Measurements from ENCODE around the gene GRAMD1A.

GRAMD1A gene

DNA sequence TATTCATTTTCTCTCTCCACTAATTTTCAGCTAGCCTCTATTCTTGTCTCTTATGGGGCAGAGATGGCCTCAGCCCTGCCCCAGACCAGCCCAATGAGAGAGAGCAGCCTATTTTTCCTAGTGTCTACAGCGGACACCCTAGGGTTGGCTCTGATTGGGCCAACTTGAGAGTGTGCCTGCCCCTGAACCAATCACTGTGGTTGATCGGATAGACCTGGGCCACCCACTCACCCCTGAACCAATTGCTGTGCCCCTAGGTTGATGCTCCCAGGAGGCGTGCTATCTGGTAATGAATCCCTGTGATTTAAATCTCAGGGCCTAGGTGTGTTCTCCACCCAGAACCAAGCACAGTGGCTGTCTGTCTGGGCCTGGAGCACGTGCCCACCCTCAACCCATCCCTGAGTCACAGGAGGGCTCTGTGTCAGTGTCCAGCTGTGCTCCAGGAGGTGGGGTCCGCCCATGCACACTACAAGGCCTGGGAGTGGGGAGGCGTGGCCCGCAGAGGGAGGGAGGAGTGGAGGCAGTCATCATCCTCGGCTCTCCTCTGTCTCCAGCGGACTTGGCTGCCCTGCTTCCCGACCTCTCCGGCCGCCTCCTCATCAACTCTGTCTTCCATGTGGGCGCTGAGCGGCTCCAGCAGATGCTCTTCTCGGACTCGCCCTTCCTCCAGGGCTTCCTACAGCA lies 15.3 kb downstream of the GRAMD1A start:
- Histone ChIP-seq H3K9me3 (replicated peaks in 1 of 11) (no peaks in the 10 kb centered on the region), H3K27ac (peak overlapping the region; percentile 1 to 83 (median 78); a peak in 18 of 22 replicates), H3K4me1 (peaks cover 70 to 92% (median 83%) of the 10 kb centered on the region in 10 experiments), H3K36me3 (peaks cover 87 to 99% (median 93%) of the 10 kb centered on the region in 11 experiments), H3K4me2 (peak overlapping the region in 9 of 11 experiments; percentile 66 to 99 (median 92); a peak in 17 of 22 replicates), H3K9ac (peak overlapping the region in 7 of 11 experiments; percentile 2 to 72 (median 18); a peak in 7 of 22 replicates), H4K20me1 (peaks cover 0 to 91% (median 20%) of the 10 kb centered on the region in 11 experiments; a peak in 17 of 22 replicates), H3K4me3 (peak overlapping the region in 1 of 10 experiments; percentile 31; a peak in 2 of 20 replicates), H3K27me3 (no peaks in the 10 kb centered on the region)
- TF ChIP-seq Cebpa-rat (IDR thresholded peaks at IDR 0.05): no peak

DNA sequence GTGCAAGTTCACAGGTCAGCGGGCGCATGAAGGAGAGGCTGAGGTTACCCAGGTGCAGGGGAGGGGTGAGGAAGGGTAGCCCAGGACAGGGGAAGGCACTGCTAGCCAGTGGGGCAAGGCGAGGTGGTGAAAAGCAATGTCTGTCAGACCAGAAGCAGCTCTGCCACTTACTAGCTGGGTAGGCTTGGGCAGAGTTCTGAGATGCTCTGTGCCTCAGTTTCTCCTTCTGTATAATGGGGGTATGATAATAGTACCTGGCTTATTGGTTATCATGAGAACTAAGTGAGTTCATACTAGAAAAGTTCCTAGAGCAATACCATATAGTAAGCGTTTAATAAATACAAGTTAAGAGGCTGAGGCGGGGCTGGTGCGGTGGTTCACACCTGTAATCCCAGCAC lies 15.8 kb downstream of the GRAMD1A start:
- Histone ChIP-seq H3K4me2 (peak overlapping the region in 9 of 11 experiments; percentile 66 to 99 (median 92); a peak in 19 of 22 replicates), H3K9ac (peak overlapping the region in 6 of 11 experiments; percentile 2 to 72 (median 16); a peak in 5 of 22 replicates), H3K4me1 (peaks cover 64 to 86% (median 78%) of the 10 kb centered on the region in 10 experiments), H3K36me3 (peaks cover 87 to 99% (median 93%) of the 10 kb centered on the region in 11 experiments), H3K9me3 (replicated peaks in 1 of 11) (no peaks in the 10 kb centered on the region), H3K27me3 (no peaks in the 10 kb centered on the region), H4K20me1 (peaks cover 0 to 91% (median 16%) of the 10 kb centered on the region in 11 experiments; a peak in 15 of 22 replicates), H3K27ac (peak overlapping the region in 9 of 11 experiments; percentile 26 to 83 (median 78); a peak in 14 of 22 replicates), H3K4me3 (peak overlapping the region in 1 of 10 experiments; percentile 31; a peak in 2 of 20 replicates)
- TF ChIP-seq Cebpa-rat (IDR thresholded peaks at IDR 0.05): no peak

DNA sequence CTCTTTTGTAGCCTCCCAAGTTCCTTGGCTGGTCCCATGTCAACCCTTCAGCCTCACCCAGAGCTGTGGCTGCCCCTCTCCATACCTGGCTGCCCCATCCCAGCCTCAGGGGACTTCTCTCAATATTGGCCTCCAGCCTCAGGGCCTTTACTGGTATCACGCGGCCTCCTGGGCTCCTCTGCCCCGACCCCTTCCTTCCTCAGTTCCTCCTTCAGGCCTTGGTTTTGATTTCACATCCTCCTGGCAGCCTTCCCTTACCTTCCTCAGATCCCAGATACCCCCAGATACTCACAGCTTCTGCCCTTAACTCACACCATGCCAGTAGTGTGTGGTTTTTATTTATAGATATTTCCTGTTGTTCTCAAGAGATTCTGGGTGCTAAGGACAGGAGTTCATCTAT lies 17.4 kb downstream of the GRAMD1A start:
- peak overlapping the region; percentile 46 to 99 (median 90) for H3K4me2 ChIP-seq

DNA sequence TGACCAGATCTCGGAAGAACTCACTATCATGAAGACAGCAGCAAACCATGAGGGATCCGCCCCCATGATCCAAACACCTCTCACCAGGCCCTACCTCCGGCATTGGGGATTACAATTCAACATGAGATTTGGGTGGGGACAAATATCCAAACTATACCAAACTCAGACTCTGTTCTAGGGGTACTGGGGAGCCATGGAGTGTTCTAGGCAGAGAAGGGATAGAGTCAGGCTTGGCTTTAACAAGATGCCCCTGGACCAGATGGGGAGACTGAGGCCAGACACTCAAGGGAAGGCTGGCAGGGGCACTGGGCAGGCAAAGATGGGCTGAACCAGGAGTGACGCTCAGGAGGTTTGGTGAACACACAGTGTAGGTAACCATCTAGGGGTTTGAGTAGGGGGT lies 18.3 kb downstream of the GRAMD1A start:
- H3K4me3 ChIP-seq: no peak overlapping the region
- H3K27ac ChIP-seq: peak overlapping the region in 8 of 11 experiments; percentile 4 to 83 (median 66); a peak in 12 of 22 replicates
- TF ChIP-seq Cebpa-rat (IDR thresholded peaks at IDR 0.05): no peak
- H4K20me1 ChIP-seq: peaks cover 0 to 86% (median 16%) of the 10 kb centered on the region in 11 experiments; a peak in 15 of 22 replicates
- peaks cover 87 to 100% (median 96%) of the 10 kb centered on the region in 11 experiments for H3K36me3 ChIP-seq
- peak overlapping the region in 4 of 11 experiments; percentile 28 to 60 (median 56); a peak in 6 of 22 replicates for H3K9ac ChIP-seq
- peaks cover 40 to 75% (median 56%) of the 10 kb centered on the region in 10 experiments for H3K4me1 ChIP-seq
- H3K4me2 ChIP-seq: peak overlapping the region in 6 of 11 experiments; percentile 90 to 99 (median 93); a peak in 10 of 22 replicates
- no peaks in the 10 kb centered on the region for H3K27me3 ChIP-seq
- no peaks in the 10 kb centered on the region for H3K9me3 ChIP-seq (replicated peaks in 1 of 11)

More for the DNA sequence above, 17.4 kb downstream of the GRAMD1A start:
- H3K27ac ChIP-seq: peak overlapping the region; percentile 40 to 83 (median 63); a peak in 19 of 22 replicates
- no peaks in the 10 kb centered on the region for H3K27me3 ChIP-seq
- peak overlapping the region; percentile 10 to 69 (median 50); a peak in 18 of 22 replicates for H3K9ac ChIP-seq
- H3K4me3 ChIP-seq: peak overlapping the region in 4 of 10 experiments; percentile 14 to 49 (median 31); a peak in 5 of 20 replicates
- peaks cover 87 to 99% (median 93%) of the 10 kb centered on the region in 11 experiments for H3K36me3 ChIP-seq
- peaks cover 0 to 91% (median 13%) of the 10 kb centered on the region in 11 experiments; a peak in 11 of 22 replicates for H4K20me1 ChIP-seq
- TF ChIP-seq Cebpa-rat (IDR thresholded peaks at IDR 0.05): no peak
- peaks cover 49 to 77% (median 62%) of the 10 kb centered on the region in 10 experiments for H3K4me1 ChIP-seq
- H3K9me3 ChIP-seq (replicated peaks in 1 of 11): no peaks in the 10 kb centered on the region

DNA sequence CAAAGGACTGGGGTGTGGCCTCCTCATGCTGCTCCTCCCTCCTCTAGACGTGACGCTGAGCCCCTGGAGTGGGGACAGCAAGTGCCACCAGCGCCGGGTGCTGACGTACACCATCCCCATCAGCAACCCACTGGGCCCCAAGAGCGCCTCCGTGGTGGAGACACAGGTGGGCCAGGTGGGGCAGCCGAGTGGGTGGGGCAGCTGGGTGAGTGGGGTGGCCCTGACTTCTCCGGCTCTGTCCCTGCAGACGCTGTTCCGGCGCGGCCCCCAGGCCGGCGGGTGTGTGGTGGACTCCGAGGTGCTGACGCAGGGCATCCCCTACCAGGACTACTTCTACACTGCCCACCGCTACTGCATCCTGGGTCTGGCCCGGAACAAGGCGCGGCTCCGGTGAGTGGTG lies 19.0 kb downstream of the GRAMD1A start:
- Histone ChIP-seq H3K9ac (0 out of 22 replicates have a peak overlapping the region, but pooled peaks of 3 of the 11 experiments have one; percentile 52 to 60 (median 59)), H3K4me3 (no peak overlapping the region), H3K4me1 (peaks cover 33 to 73% (median 48%) of the 10 kb centered on the region in 10 experiments), H3K36me3 (peaks cover 88 to 100% (median 96%) of the 10 kb centered on the region in 11 experiments), H3K9me3 (replicated peaks in 1 of 11) (no peaks in the 10 kb centered on the region), H3K27ac (peak overlapping the region in 7 of 11 experiments; percentile 4 to 83 (median 63); a peak in 9 of 22 replicates), H3K27me3 (no peaks in the 10 kb centered on the region), H3K4me2 (peak overlapping the region in 2 of 11 experiments; percentile 92 to 99; a peak in 3 of 22 replicates), H4K20me1 (peaks cover 0 to 86% (median 20%) of the 10 kb centered on the region in 11 experiments; a peak in 16 of 22 replicates)
- TF ChIP-seq Cebpa-rat (IDR thresholded peaks at IDR 0.05): no peak

DNA sequence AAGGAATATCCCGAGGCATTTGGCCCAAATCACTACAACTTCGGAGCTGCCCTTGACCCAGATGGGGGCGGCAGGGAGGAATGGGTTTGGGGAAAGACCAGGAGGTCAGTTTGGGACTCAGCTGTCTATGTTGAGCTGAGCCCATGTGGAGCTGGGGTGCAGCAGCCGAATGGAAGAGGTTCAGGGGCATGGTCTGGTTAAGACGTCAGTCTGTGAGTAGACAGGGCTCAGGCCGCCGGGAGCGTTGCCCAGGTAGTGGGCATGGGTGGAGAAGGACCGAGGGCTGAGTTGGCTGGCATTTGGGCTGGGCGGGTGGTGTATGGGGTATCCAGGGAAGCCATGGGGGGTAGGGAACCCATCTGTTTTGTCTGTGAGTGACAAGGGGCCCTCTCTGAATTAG lies 20.9 kb downstream of the GRAMD1A start:
- no peak overlapping the region for H3K4me2 ChIP-seq
- H3K9ac ChIP-seq: peak overlapping the region in 1 of 11 experiments; percentile 16; a peak in 1 of 22 replicates
- peaks cover 17 to 54% (median 29%) of the 10 kb centered on the region in 10 experiments for H3K4me1 ChIP-seq
- no peak overlapping the region for H3K27ac ChIP-seq
- peaks cover 90 to 100% (median 97%) of the 10 kb centered on the region in 11 experiments for H3K36me3 ChIP-seq
- TF ChIP-seq Cebpa-rat (IDR thresholded peaks at IDR 0.05): no peak
- H3K9me3 ChIP-seq (replicated peaks in 1 of 11): no peaks in the 10 kb centered on the region
- H3K4me3 ChIP-seq: no peak overlapping the region
- H4K20me1 ChIP-seq: peaks cover 0 to 82% (median 21%) of the 10 kb centered on the region in 11 experiments; a peak in 15 of 22 replicates
- H3K27me3 ChIP-seq: no peaks in the 10 kb centered on the region

DNA sequence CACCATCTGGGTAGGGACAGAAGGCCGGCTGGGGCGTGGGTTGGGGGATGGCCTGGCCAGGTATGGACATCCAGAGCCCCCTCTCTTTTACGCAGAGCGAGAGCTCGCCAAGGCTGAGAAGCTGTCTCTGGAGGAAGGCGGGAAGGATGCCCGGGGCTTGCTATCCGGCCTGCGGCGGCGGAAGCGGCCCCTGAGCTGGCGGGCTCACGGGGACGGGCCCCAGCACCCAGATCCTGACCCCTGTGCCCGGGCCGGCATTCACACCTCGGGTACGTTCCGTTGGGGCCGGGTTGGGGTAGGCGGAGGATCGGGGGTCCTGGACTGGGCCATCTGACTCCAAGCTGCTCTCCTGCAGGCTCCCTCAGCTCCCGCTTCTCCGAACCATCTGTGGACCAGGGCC lies 21.5 kb downstream of the GRAMD1A start:
- TF ChIP-seq Cebpa-rat (IDR thresholded peaks at IDR 0.05): no peak
- H3K36me3 ChIP-seq: peaks cover 90 to 100% (median 97%) of the 10 kb centered on the region in 11 experiments
- H3K4me1 ChIP-seq: peaks cover 11 to 48% (median 24%) of the 10 kb centered on the region in 10 experiments
- H4K20me1 ChIP-seq: peaks cover 0 to 86% (median 23%) of the 10 kb centered on the region in 11 experiments; a peak in 16 of 22 replicates
- H3K9me3 ChIP-seq (replicated peaks in 1 of 11): no peaks in the 10 kb centered on the region
- H3K4me3 ChIP-seq: no peak overlapping the region
- no peaks in the 10 kb centered on the region for H3K27me3 ChIP-seq
- peak overlapping the region in 1 of 11 experiments; percentile 29; a peak in 1 of 22 replicates for H3K27ac ChIP-seq
- peak overlapping the region in 1 of 11 experiments; percentile 16; a peak in 1 of 22 replicates for H3K9ac ChIP-seq
- H3K4me2 ChIP-seq: no peak overlapping the region

DNA sequence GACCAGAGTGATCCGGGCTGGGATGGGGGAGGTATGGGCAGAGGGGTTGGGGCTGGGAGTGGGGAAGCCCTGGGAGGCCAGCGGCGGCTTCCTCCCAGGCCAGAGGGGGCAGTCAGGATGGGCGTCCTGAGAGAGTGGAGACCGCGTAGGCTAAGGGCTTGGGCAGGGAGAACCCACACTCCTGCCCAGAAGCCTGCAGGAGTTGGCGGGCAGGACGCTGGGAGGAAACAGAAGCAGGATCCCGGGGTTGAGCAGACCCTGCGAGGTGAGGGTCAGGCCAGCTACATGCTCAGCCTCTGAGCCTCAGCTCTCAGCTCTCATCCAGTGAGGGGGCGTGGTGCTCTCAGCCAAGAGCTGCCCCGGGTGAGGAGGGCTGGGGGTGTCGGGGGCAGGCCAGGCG lies 22.3 kb downstream of the GRAMD1A start:
- no peak overlapping the region for H3K4me3 ChIP-seq
- H3K9me3 ChIP-seq (replicated peaks in 1 of 11): no peaks in the 10 kb centered on the region
- no peak for TF ChIP-seq Cebpa-rat (IDR thresholded peaks at IDR 0.05)
- H4K20me1 ChIP-seq: peaks cover 0 to 89% (median 26%) of the 10 kb centered on the region in 11 experiments; a peak in 17 of 22 replicates
- no peak overlapping the region for H3K9ac ChIP-seq
- H3K4me1 ChIP-seq: peaks cover 3 to 39% (median 15%) of the 10 kb centered on the region in 10 experiments
- no peak overlapping the region for H3K4me2 ChIP-seq
- no peaks in the 10 kb centered on the region for H3K27me3 ChIP-seq
- peaks cover 95 to 100% (median 97%) of the 10 kb centered on the region in 11 experiments for H3K36me3 ChIP-seq
- no peak overlapping the region for H3K27ac ChIP-seq

Measured in BLaER1 treated with 17β-estradiol and CSF1 and Interleukin-3, amounts not matched to agents 10 nM and 100 nM (cell line).